HCT116 (cell line): ENCODE data around the gene GPS1. TPM values are rescaled to one million over a fixed set of nuclear protein-coding genes. Genes with fewer than 3 reads are reported as not detected.

Experiments
- ATAC-seq: fragments of 200-7000 bp; cut with Tn5 transposase; 2 replicates; pipeline ENCODE4 v1.9.1; 2020; ENCODE audit warnings: mild to moderate bottlenecking, moderate library complexity
- BruUV-seq: library from RNA; stranded (reverse); fragments of 400-500 nt; replicated peaks from 2 replicates; lab custom pipeline; 2021; lab: Mats Ljungman, UMichigan
- CTCF ChIA-PET: fragments of 300-600 bp; sonication (Branson Sonifier 250); formaldehyde crosslinking; loops from one replicate; lab custom pipeline; 2021; ENCODE audit warnings: antibody characterized with exemption; lab: Charles Lee
- POLR2A ChIA-PET: fragments of 300-600, 350-600 bp; sonication (Branson Sonifier 250); formaldehyde crosslinking; loops from one replicate; lab custom pipeline; 2021; ENCODE audit warnings: antibody characterized with exemption; lab: Charles Lee
- RAD21 ChIA-PET, 2 experiments: fragments of 300-600 bp; sonication (Branson Sonifier 250); formaldehyde crosslinking; loops; one replicate each; lab custom pipeline; 2023; ENCODE audit warnings: low total read pairs in 2 of 2; ENCODE audit not compliant: uncharacterized antibody in 2 of 2, unreplicated experiment in 2 of 2, low non-redundant PET in 1 of 2; lab: Charles Lee
- DNase-seq: peaks from one replicate; pipeline ENCODE4 v3.0.0-alpha.2; 2010; ENCODE audit warnings: low read depth, low spot score
- H2AFZ ChIP-seq: fragments of 200-600 bp; shearing (Covaris generic), sonication (generic); 2 replicates; pipeline ENCODE4 v1.6.1; 2017; ENCODE audit warnings: low read depth, mixed run types, mixed read lengths, antibody characterized with exemption, low read length; ENCODE audit not compliant: poor library complexity, severe bottlenecking
- H3K27ac ChIP-seq: 2 replicates; pipeline ENCODE4 v1.5.1; 2012; ENCODE audit warnings: low read depth, low read length
- H3K27me3 ChIP-seq: fragments of 200-600 bp; sonication (generic); 2 replicates; pipeline ENCODE4 v1.6.1; 2016; ENCODE audit warnings: mixed run types, low read length, mixed read lengths; ENCODE audit not compliant: insufficient read depth
- H3K36me3 ChIP-seq, 2 experiments: fragments of 200-500 bp in 1 of 2; fragments of 200-600 bp in 1 of 2; sonication (Bioruptor generic) in 1 of 2; sonication (generic) in 1 of 2; 2 replicates each; pipeline versions ENCODE4 v1.5.1 to v1.6.1; 2014 to 2016; ENCODE audit warnings: low read length in 2 of 2, inconsistent platforms in 1 of 2, mixed read lengths in 1 of 2, mixed run types in 1 of 2; ENCODE audit not compliant: insufficient read depth in 2 of 2, control insufficient read depth in 1 of 2
- H3K4me1 ChIP-seq, 2 experiments: fragments of 200-600 bp in 1 of 2; sonication (generic) in 1 of 2; 2 replicates each; pipeline versions ENCODE4 v1.5.1 to v1.6.1; 2012 to 2017; ENCODE audit warnings: low read length in 2 of 2, inconsistent platforms in 1 of 2, mild to moderate bottlenecking in 1 of 2, mixed read lengths in 1 of 2, mixed run types in 1 of 2, moderate library complexity in 1 of 2; ENCODE audit not compliant: insufficient read depth in 2 of 2, control insufficient read depth in 1 of 2
- H3K4me2 ChIP-seq: fragments of 200-600 bp; sonication (generic); 2 replicates; pipeline ENCODE4 v1.6.1; 2017; ENCODE audit warnings: mixed run types, low read length, mixed read lengths
- H3K4me3 ChIP-seq, 2 experiments: fragments of 200-600 bp in 1 of 2; sonication (generic) in 1 of 2; replicated peaks in 1 of 2; 2 replicates each; pipeline ENCODE4 v1.5.1; 2011 to 2016; ENCODE audit warnings: low read length in 2 of 2, control low read depth in 1 of 2, low read depth in 1 of 2, mild to moderate bottlenecking in 1 of 2, mixed read lengths in 1 of 2, mixed run types in 1 of 2
- H3K79me2 ChIP-seq: fragments of 200-600 bp; sonication (generic); 2 replicates; pipeline ENCODE4 v1.6.1; 2017; ENCODE audit warnings: mild to moderate bottlenecking, mixed run types, low read length, moderate library complexity, mixed read lengths; ENCODE audit not compliant: insufficient read depth
- H3K9ac ChIP-seq: fragments of 200-600 bp; sonication (generic); 2 replicates; pipeline ENCODE4 v1.6.1; 2016; ENCODE audit warnings: low read length, mixed read lengths
- H3K9me2 ChIP-seq: fragments of 200-600 bp; sonication (generic), shearing (Covaris generic); 2 replicates; pipeline ENCODE4 v1.6.1; 2017; ENCODE audit warnings: mixed run types, mild to moderate bottlenecking, moderate library complexity; ENCODE audit not compliant: insufficient read depth
- H3K9me3 ChIP-seq, 2 experiments: fragments of 200-500 bp in 1 of 2; fragments of 200-600 bp in 1 of 2; sonication (Bioruptor generic) in 1 of 2; sonication (generic) in 1 of 2; 2 replicates each; pipeline ENCODE4 v1.6.1; 2014 to 2017; ENCODE audit warnings: low read length in 2 of 2, mixed read lengths in 2 of 2, inconsistent platforms in 1 of 2, low read depth in 1 of 2, mild to moderate bottlenecking in 1 of 2, mixed run types in 1 of 2, moderate library complexity in 1 of 2; ENCODE audit not compliant: control insufficient read depth in 1 of 2, insufficient read depth in 1 of 2
- H4K20me1 ChIP-seq: fragments of 200-600 bp; sonication (generic), shearing (Covaris generic); 2 replicates; pipeline ENCODE4 v1.6.1; 2017; ENCODE audit warnings: mixed run types, mild to moderate bottlenecking, moderate library complexity; ENCODE audit not compliant: insufficient read depth
- CBX3 ChIP-seq: IDR thresholded peaks from 2 replicates; pipeline ENCODE4 v1.6.1; 2012; ENCODE audit warnings: low read depth
- EGR1 ChIP-seq: IDR thresholded peaks from 2 replicates; pipeline ENCODE4 v1.6.1; 2012; ENCODE audit warnings: low read depth
- ELF1 ChIP-seq: IDR thresholded peaks from 2 replicates; pipeline ENCODE4 v1.6.1; 2012; ENCODE audit warnings: low read depth, borderline replicate concordance
- EZH2 ChIP-seq: fragments of 200-600 bp; sonication (generic); IDR thresholded peaks from 2 replicates; pipeline ENCODE4 v1.6.1; 2017; ENCODE audit warnings: antibody characterized with exemption, mixed run types
- EZH2phosphoT487 ChIP-seq: fragments of 200-600 bp; IDR thresholded peaks from 2 replicates; pipeline ENCODE4 v1.6.1; 2018; ENCODE audit warnings: antibody characterized with exemption, borderline replicate concordance
- FOSL1 ChIP-seq: IDR thresholded peaks from 2 replicates; pipeline ENCODE4 v1.6.1; 2012; ENCODE audit warnings: low read depth
- JUND ChIP-seq: IDR thresholded peaks from 2 replicates; pipeline ENCODE4 v1.6.1; 2012
- POLR2A ChIP-seq: IDR thresholded peaks from 2 replicates; pipeline ENCODE4 v1.7.0; 2011; ENCODE audit warnings: borderline replicate concordance; ENCODE audit not compliant: insufficient read depth, insufficient read length; ENCODE audit errors: extremely low read depth
- RAD21 ChIP-seq: IDR thresholded peaks from 2 replicates; pipeline ENCODE4 v1.6.1; 2012; ENCODE audit warnings: low read depth, mild to moderate bottlenecking
- SIN3A ChIP-seq: IDR thresholded peaks from 2 replicates; pipeline ENCODE4 v1.6.1; 2012; ENCODE audit warnings: low read depth
- SP1 ChIP-seq: IDR thresholded peaks from 2 replicates; pipeline ENCODE4 v1.6.1; 2012; ENCODE audit warnings: low read depth
- SRF ChIP-seq: IDR thresholded peaks from 2 replicates; pipeline ENCODE4 v1.6.1; 2012; ENCODE audit warnings: low read depth
- YY1 ChIP-seq: IDR thresholded peaks from 2 replicates; pipeline ENCODE4 v1.6.1; 2011; ENCODE audit warnings: low read length, low read depth, moderate library complexity, mild to moderate bottlenecking; ENCODE audit not compliant: insufficient replicate concordance; ENCODE audit errors: extremely low read depth
- ZFX ChIP-seq: fragments of 450-650 bp; IDR thresholded peaks from 2 replicates; pipeline ENCODE4 v1.6.1; 2017
- ZNF274 ChIP-seq: fragments of 200-500 bp; sonication (Bioruptor generic); IDR thresholded peaks from 2 replicates; pipeline ENCODE4 v1.6.1; 2014; ENCODE audit warnings: mild to moderate bottlenecking, low read depth, low read length, inconsistent platforms
- intact Hi-C: fragments of 100-400 bp; cut with micrococcal nuclease; formaldehyde crosslinking; loops from 2 replicates; pipeline ENCODE4 v1.10.0; 2022
- total RNA-seq: library from RNA; stranded (reverse); gene quantifications from one replicate; pipeline ENCODE4 v1.2.1, GENCODE V29; 2021; ENCODE audit not compliant: unreplicated experiment
- TF ChIP-seq, protein P1 (sequence below): IDR thresholded peaks from 2 replicates; pipeline ENCODE4 v1.6.1; 2012
- TF ChIP-seq, protein P2 (sequence below): IDR thresholded peaks from 2 replicates; pipeline ENCODE4 v1.6.1; 2012
- TF ChIP-seq, protein P3 (sequence below): IDR thresholded peaks from 2 replicates; pipeline ENCODE4 v1.6.1; 2011; ENCODE audit warnings: mild to moderate bottlenecking, low read length, moderate library complexity; ENCODE audit not compliant: insufficient replicate concordance; ENCODE audit errors: extremely low read depth
- TF ChIP-seq, protein P4 (sequence below), 3 experiments: fragments of 200-600 bp in 1 of 3; sonication (generic) in 1 of 3; IDR thresholded peaks in 2 of 3; conservative IDR thresholded peaks in 1 of 3; 2 replicates each; pipeline ENCODE4 v1.5.1; 2012 to 2017; ENCODE audit warnings: low read depth in 2 of 3, low read length in 2 of 3, antibody characterized with exemption in 1 of 3, borderline replicate concordance in 1 of 3, control low read depth in 1 of 3, mild to moderate bottlenecking in 1 of 3, mixed read lengths in 1 of 3, mixed run types in 1 of 3, moderate library complexity in 1 of 3; ENCODE audit not compliant: insufficient read depth in 1 of 3
- TF ChIP-seq, protein P5 (sequence below): IDR thresholded peaks from 2 replicates; pipeline ENCODE4 v1.6.1; 2012; ENCODE audit warnings: low read depth

GPS1 gene
- total RNA-seq, 1 experiment from 2014 or later = 205 TPM

DNA sequence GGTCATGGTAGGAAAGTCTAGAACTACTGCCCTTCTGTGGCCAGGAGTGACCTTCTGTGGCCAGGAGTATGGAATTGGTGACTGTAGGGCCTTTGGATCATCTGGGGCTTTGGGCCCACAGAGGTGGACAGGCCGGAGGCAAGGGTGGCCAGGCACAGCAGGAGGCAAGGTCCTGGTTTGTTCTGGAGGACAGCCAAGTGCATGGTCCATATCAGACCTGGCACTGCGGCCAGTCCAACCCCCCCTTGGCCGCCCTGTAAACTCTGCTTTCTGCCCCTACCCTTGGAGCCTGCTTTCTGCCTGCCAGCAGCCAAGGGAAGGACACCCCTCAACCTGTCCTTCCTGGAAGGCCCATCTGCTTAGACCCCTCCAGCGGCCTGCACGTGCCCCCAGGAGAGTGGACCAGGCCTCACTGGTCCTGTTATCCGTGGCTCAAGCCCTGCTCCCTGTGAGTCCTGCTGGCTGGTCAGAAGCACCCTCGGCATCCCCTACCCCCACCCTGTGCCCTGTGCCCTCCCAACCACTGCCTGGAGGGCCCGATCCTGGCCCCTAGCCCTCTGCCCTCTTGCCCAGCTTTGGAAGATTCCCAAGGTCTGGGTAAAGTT, 11.9 kb upstream of the GPS1 start:
- ChIA-PET POLR2A (no interaction called here), RAD21 (no interaction called here), CTCF (interaction anchor here (1.3 kb wide), 1 partner anchor 9 kb away, joined by 4 read pairs; no protein-coding TSS in a partner anchor)
- intact Hi-C loops = loop anchor here (10.0 kb wide), 2 partner anchors 255 to 375 kb away; partner anchors contain the start of genes HEXD and OGFOD3
- Histone ChIP-seq H3K9ac (no peak overlapping the region), H3K4me1 (peaks cover 10 to 26% of the 10 kb centered on the region in 2 experiments), H3K9me3 (no peaks in the 10 kb centered on the region), H3K27me3 (no peaks in the 10 kb centered on the region), H3K36me3 (peaks cover 0 to 12% of the 10 kb centered on the region in 2 experiments; a peak in 1 of 4 replicates), H3K27ac (no peak overlapping the region), H3K79me2 (peaks cover 18% of the 10 kb centered on the region; the same call in 1 of the 2 replicates), H3K4me2 (no peak overlapping the region), H3K9me2 (no peaks in the 10 kb centered on the region), H4K20me1 (no peaks in the 10 kb centered on the region), H2AFZ (no peak overlapping the region), H3K4me3 (no peak overlapping the region)
- TF ChIP-seq ELF1 (no peak), CBX3 (no peak), SP1 (no peak), SRF (no peak), SIN3A (no peak), POLR2A (no peak), ZFX (no peak), RAD21 (no peak), JUND (no peak), EZH2 (no peak), YY1 (no peak), EZH2phosphoT487 (no peak), FOSL1 (no peak), EGR1 (no peak), ZNF274 (no peak)
- TF ChIP-seq, protein P1, sequence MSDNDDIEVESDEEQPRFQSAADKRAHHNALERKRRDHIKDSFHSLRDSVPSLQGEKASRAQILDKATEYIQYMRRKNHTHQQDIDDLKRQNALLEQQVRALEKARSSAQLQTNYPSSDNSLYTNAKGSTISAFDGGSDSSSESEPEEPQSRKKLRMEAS = no peak
- TF ChIP-seq, protein P2, sequence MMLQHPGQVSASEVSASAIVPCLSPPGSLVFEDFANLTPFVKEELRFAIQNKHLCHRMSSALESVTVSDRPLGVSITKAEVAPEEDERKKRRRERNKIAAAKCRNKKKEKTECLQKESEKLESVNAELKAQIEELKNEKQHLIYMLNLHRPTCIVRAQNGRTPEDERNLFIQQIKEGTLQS = no peak
- TF ChIP-seq, protein P3, sequence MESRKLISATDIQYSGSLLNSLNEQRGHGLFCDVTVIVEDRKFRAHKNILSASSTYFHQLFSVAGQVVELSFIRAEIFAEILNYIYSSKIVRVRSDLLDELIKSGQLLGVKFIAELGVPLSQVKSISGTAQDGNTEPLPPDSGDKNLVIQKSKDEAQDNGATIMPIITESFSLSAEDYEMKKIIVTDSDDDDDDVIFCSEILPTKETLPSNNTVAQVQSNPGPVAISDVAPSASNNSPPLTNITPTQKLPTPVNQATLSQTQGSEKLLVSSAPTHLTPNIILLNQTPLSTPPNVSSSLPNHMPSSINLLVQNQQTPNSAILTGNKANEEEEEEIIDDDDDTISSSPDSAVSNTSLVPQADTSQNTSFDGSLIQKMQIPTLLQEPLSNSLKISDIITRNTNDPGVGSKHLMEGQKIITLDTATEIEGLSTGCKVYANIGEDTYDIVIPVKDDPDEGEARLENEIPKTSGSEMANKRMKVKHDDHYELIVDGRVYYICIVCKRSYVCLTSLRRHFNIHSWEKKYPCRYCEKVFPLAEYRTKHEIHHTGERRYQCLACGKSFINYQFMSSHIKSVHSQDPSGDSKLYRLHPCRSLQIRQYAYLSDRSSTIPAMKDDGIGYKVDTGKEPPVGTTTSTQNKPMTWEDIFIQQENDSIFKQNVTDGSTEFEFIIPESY = no peak
- TF ChIP-seq, protein P4, sequence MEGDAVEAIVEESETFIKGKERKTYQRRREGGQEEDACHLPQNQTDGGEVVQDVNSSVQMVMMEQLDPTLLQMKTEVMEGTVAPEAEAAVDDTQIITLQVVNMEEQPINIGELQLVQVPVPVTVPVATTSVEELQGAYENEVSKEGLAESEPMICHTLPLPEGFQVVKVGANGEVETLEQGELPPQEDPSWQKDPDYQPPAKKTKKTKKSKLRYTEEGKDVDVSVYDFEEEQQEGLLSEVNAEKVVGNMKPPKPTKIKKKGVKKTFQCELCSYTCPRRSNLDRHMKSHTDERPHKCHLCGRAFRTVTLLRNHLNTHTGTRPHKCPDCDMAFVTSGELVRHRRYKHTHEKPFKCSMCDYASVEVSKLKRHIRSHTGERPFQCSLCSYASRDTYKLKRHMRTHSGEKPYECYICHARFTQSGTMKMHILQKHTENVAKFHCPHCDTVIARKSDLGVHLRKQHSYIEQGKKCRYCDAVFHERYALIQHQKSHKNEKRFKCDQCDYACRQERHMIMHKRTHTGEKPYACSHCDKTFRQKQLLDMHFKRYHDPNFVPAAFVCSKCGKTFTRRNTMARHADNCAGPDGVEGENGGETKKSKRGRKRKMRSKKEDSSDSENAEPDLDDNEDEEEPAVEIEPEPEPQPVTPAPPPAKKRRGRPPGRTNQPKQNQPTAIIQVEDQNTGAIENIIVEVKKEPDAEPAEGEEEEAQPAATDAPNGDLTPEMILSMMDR (IDR thresholded peaks at IDR 0.05 in 2 of 3, conservative IDR thresholded peaks at IDR 0.05 in 1 of 3; ENCODE audit: borderline replicate concordance in 1 of 3, insufficient read depth in 1 of 3, low read depth in 2 of 3, low read length in 2 of 3) = no peak
- TF ChIP-seq, protein P5, sequence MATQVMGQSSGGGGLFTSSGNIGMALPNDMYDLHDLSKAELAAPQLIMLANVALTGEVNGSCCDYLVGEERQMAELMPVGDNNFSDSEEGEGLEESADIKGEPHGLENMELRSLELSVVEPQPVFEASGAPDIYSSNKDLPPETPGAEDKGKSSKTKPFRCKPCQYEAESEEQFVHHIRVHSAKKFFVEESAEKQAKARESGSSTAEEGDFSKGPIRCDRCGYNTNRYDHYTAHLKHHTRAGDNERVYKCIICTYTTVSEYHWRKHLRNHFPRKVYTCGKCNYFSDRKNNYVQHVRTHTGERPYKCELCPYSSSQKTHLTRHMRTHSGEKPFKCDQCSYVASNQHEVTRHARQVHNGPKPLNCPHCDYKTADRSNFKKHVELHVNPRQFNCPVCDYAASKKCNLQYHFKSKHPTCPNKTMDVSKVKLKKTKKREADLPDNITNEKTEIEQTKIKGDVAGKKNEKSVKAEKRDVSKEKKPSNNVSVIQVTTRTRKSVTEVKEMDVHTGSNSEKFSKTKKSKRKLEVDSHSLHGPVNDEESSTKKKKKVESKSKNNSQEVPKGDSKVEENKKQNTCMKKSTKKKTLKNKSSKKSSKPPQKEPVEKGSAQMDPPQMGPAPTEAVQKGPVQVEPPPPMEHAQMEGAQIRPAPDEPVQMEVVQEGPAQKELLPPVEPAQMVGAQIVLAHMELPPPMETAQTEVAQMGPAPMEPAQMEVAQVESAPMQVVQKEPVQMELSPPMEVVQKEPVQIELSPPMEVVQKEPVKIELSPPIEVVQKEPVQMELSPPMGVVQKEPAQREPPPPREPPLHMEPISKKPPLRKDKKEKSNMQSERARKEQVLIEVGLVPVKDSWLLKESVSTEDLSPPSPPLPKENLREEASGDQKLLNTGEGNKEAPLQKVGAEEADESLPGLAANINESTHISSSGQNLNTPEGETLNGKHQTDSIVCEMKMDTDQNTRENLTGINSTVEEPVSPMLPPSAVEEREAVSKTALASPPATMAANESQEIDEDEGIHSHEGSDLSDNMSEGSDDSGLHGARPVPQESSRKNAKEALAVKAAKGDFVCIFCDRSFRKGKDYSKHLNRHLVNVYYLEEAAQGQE = no peak
- ATAC-seq (no peak), DNase-seq (no peak)
- BruUV-seq = no TSS peak
